D721Med (cell line): ENCODE data around the gene TMEM190.
"Not testable (repeated sequence)": the region's sequence is repeated elsewhere in the genome, so short reads cannot be mapped to it uniquely, and the experiment has no call there.

Experiments
- DNase-seq: peaks from one replicate; pipeline ENCODE4 v3.0.0; 2011; ENCODE audit warnings: low spot score; ENCODE audit not compliant: insufficient read length
- FAIRE-seq: peaks from 2 replicates; lab custom pipeline; 2011; peaks lifted over from hg19 to GRCh38; lab: Jason Lieb, UNC
- CTCF ChIP-seq: IDR thresholded peaks from 2 replicates; pipeline ENCODE4 v1.5.1; 2012; ENCODE audit warnings: mild to moderate bottlenecking, control low read depth; ENCODE audit not compliant: insufficient read depth; ENCODE audit errors: missing control alignments

The TMEM190 gene

DNA sequence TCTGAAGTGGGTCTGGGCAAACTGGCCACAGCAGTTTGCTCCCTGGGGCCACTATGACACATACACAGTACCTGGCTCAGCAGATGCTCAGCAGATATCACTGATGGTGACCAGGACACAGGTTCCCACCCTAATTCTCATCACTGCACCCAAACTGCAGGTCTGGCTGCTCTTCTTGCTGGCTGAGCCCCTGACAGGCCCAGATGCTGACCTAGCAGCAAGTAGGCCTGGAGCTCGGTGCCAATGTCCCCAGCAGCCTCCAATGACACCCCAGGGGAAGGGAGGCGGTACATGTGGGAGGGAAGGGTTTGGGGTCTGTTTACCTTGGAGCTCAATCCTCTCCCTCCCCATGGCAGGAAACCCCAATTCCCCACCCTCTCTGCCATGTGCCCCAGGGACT lies 25.9 kb downstream of the TMEM190 start:
- no peak for TF ChIP-seq CTCF
- DNase-seq: no peak
- FAIRE-seq: no peak

- DNase-seq (no peak), FAIRE-seq (no peak)
- TF ChIP-seq CTCF: no peak
These were observed 29.0 kb downstream of the TMEM190 start for GRCh38 chr19:55405638-55406037.

- DNase-seq: no peak
- FAIRE-seq: no peak
- TF ChIP-seq CTCF: no peak
These were observed 29.6 kb downstream of the TMEM190 start for GRCh38 chr19:55406091-55406825.

- FAIRE-seq (no peak), DNase-seq (no peak)
- no peak for TF ChIP-seq CTCF
These were observed 30.4 kb downstream of the TMEM190 start for GRCh38 chr19:55406826-55407549.

GRCh38 chr19:55407550-55407799 lies 30.8 kb downstream of the TMEM190 start, which contains the start of gene UBE2S:
Gene UBE2S (minus strand): TSS chr19:55407788. CDS start chr19:55407589, 199 bp downstream.
- not testable (repeated sequence) for FAIRE-seq, DNase-seq

DNA sequence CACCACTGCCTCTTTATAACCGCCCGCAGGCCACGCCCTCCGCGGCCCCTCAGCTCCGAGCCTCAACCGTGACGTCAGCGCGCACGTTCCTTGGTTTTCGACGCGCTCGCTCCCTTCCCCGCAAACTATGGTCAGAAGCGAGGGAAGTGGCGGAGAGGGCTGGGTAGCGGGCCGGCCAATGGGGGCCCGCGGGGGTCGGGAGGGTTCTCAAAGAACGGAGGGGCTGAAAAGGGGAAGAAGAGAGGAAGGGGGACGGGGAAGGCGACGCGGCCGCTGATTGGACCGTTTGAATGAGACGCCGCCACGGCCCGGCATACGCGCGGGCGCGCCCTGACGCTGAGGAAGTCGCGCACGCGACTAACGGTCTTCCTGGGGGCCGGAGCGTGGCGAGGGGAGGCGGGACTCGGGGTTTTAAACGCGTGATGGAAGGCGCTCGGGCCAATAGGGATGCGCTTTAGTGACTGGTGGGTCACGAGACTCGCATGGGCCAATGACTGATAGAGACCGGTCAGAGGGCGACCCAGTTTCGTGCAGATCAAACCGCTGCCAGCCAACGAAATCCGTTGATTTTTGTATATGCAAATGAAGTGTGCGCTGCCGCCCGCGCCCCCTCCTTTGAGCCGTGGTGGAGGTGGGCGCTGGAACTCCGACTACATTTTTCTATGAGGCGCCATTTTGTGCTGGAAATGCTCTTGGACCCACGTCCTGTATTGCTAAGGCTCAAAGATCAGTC lies 31.3 kb downstream of the TMEM190 start:
- DNase-seq (peak; percentile 96), FAIRE-seq (no peak)
- no peak for TF ChIP-seq CTCF

GRCh38 chr19:55408533-55408872 lies 31.9 kb downstream of the TMEM190 start:
- DNase-seq: no peak
- no peak for TF ChIP-seq CTCF
- FAIRE-seq: no peak

DNA sequence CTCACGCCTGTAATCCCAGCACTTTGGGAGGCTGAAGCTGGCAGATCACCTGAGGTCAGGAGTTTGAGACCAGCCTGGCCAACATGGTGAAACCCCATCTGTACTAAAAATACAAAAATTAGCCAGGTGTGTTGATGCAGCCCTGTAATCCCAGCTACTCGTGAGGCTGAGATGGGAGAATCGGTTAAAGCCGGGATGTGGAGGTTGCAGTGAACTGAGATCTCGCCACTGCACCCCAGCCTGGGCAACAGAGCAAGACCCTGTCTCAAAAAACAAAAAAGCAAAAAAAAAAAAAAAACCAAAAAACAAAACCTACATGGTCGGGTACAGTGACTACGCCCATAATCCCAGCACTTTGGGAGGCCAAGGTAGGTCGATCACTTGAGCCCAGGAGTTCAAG lies 32.6 kb downstream of the TMEM190 start:
- DNase-seq, FAIRE-seq: not testable (repeated sequence)
